Hepatocyte (in vitro differentiated cells): ENCODE results near the gene LINGO3. TPM values are rescaled to one million over a fixed set of nuclear protein-coding genes. Genes with fewer than 3 reads are reported as not detected.
"Not testable (repeated sequence)": the region's sequence is repeated elsewhere in the genome, so short reads cannot be mapped to it uniquely, and the experiment has no call there.

Source experiments
- DNase-seq: peaks from one replicate; pipeline ENCODE4 v3.0.0-alpha.2; 2016; ENCODE audit warnings: low spot score
- H2AFZ ChIP-seq: fragments of 200-600 bp; sonication (generic); 2 replicates; pipeline ENCODE4 v1.6.0; 2016; ENCODE audit warnings: antibody characterized with exemption, mild to moderate bottlenecking
- H3K27ac ChIP-seq: fragments of 200-600 bp; sonication (generic); 2 replicates; pipeline ENCODE4 v1.5.1; 2016; ENCODE audit warnings: mild to moderate bottlenecking
- H3K27me3 ChIP-seq: fragments of 200-600 bp; sonication (generic); 2 replicates; pipeline ENCODE4 v1.6.1; 2016
- H3K36me3 ChIP-seq: fragments of 200-600 bp; sonication (generic); replicated peaks from 2 replicates; pipeline ENCODE4 v1.5.1; 2016; ENCODE audit warnings: low read depth; ENCODE audit not compliant: insufficient read depth
- H3K4me1 ChIP-seq: fragments of 200-600 bp; sonication (generic); 2 replicates; pipeline ENCODE4 v1.5.1; 2016; ENCODE audit warnings: mild to moderate bottlenecking, moderate library complexity; ENCODE audit not compliant: insufficient read depth
- H3K4me2 ChIP-seq: fragments of 200-600 bp; sonication (generic); 2 replicates; pipeline ENCODE4 v1.6.0; 2016
- H3K4me3 ChIP-seq: fragments of 200-600 bp; sonication (generic); 2 replicates; pipeline ENCODE4 v1.5.1; 2016; ENCODE audit warnings: mild to moderate bottlenecking
- H3K79me2 ChIP-seq: fragments of 200-600 bp; sonication (generic); 2 replicates; pipeline ENCODE4 v1.6.0; 2017; ENCODE audit warnings: mild to moderate bottlenecking
- H3K9me2 ChIP-seq: fragments of 200-600 bp; sonication (generic); replicated peaks from 2 replicates; pipeline ENCODE4 v1.6.0; 2017; ENCODE audit warnings: mild to moderate bottlenecking; ENCODE audit not compliant: insufficient read depth
- H3K9me3 ChIP-seq: fragments of 200-600 bp; sonication (generic); 2 replicates; pipeline ENCODE4 v1.5.1; 2016; ENCODE audit warnings: low read depth, mild to moderate bottlenecking
- H4K20me1 ChIP-seq: fragments of 200-600 bp; sonication (generic); 2 replicates; pipeline ENCODE4 v1.6.0; 2016; ENCODE audit warnings: mild to moderate bottlenecking; ENCODE audit not compliant: insufficient read depth, poor library complexity, severe bottlenecking
- CTCF ChIP-seq: fragments of 200-600 bp; sonication (generic); IDR thresholded peaks from 2 replicates; pipeline ENCODE4 v1.5.1; 2016; ENCODE audit warnings: antibody characterized with exemption, mild to moderate bottlenecking; ENCODE audit not compliant: poor library complexity
- EZH2 ChIP-seq: fragments of 200-600 bp; sonication (generic); IDR thresholded peaks from 2 replicates; pipeline ENCODE4 v1.6.1; 2016; ENCODE audit warnings: antibody characterized with exemption, mild to moderate bottlenecking, borderline replicate concordance
- EZH2phosphoT487 ChIP-seq: fragments of 200-600 bp; sonication (generic); IDR thresholded peaks from one replicate; pipeline ENCODE4 v1.6.1; 2018; ENCODE audit warnings: antibody characterized with exemption, mild to moderate bottlenecking, low read depth, moderate library complexity; ENCODE audit not compliant: unreplicated experiment, severe bottlenecking
- WGBS: methylation state at CpG from one replicate; pipeline ENCODE4 v1.1.6; 2016; ENCODE audit warnings: low lambda C conversion rate; ENCODE audit errors: missing lambda C conversion rate; 5-methylcytosine and 5-hydroxymethylcytosine counted together
- polyA plus RNA-seq: library from polyadenylated mRNA; unstranded; fragments of >200 nt; fragmentation: Nextera tagmentation; extraction: Ambion mirVana; gene quantifications from 2 replicates; pipeline ENCODE4 v1.2.1, GENCODE V29; 2016
- total RNA-seq: library from RNA; depleted of rRNA; stranded (reverse); fragments of >200 nt; gene quantifications from 2 replicates; pipeline ENCODE4 v1.2.3, GENCODE V29; 2014

LINGO3 gene
- total and polyA plus RNA-seq, 2 experiments from 2014 or later, result not detected

GRCh38 chr19:2352121-2352520, 44.2 kb upstream of the LINGO3 start:
- TF ChIP-seq EZH2phosphoT487 (no peak), EZH2 (no peak), CTCF (no peak)
- DNase-seq, result no peak

GRCh38 chr19:2351591-2351990, 43.6 kb upstream of the LINGO3 start:
- WGBS, result 99% methylated on average over 18 of the region's 28 CpGs
- DNase-seq, result no peak

More at GRCh38 chr19:2352121-2352520, 44.2 kb upstream of the LINGO3 start:
- no peaks in the 10 kb centered on the region for H3K9me3 ChIP-seq
- WGBS, result 97% methylated on average over 23 of the region's 24 CpGs
- H3K4me1 ChIP-seq, result no peaks in the 10 kb centered on the region
- H3K27ac ChIP-seq, result no peak overlapping the region
- no peak overlapping the region for H2AFZ ChIP-seq
- H3K4me3 ChIP-seq, result no peak overlapping the region
- H4K20me1 ChIP-seq, result no peaks in the 10 kb centered on the region
- no peaks in the 10 kb centered on the region for H3K79me2 ChIP-seq
- H3K9me2 ChIP-seq, result no peaks in the 10 kb centered on the region
- H3K4me2 ChIP-seq, result no peak overlapping the region
- H3K36me3 ChIP-seq, result no peaks in the 10 kb centered on the region
- no peaks in the 10 kb centered on the region for H3K27me3 ChIP-seq

GRCh38 chr19:2350656-2351055, 42.7 kb upstream of the LINGO3 start:
- WGBS, result 96% methylated on average over 16 of the region's 16 CpGs
- Histone ChIP-seq H2AFZ (no peak overlapping the region), H3K9me2 (no peaks in the 10 kb centered on the region), H3K27me3 (no peaks in the 10 kb centered on the region), H3K27ac (no peak overlapping the region), H3K4me2 (no peak overlapping the region), H3K79me2 (no peaks in the 10 kb centered on the region), H3K4me1 (no peaks in the 10 kb centered on the region), H3K36me3 (no peaks in the 10 kb centered on the region), H3K9me3 (no peaks in the 10 kb centered on the region), H4K20me1 (no peaks in the 10 kb centered on the region), H3K4me3 (no peak overlapping the region)
- no peak for DNase-seq
- TF ChIP-seq EZH2 (no peak), EZH2phosphoT487 (no peak), CTCF (no peak)

More at GRCh38 chr19:2351591-2351990, 43.6 kb upstream of the LINGO3 start:
- Histone ChIP-seq H3K27ac (no peak overlapping the region), H2AFZ (no peak overlapping the region), H3K4me3 (no peak overlapping the region), H3K79me2 (no peaks in the 10 kb centered on the region), H3K4me2 (no peak overlapping the region), H3K9me3 (no peaks in the 10 kb centered on the region), H3K36me3 (no peaks in the 10 kb centered on the region), H3K9me2 (no peaks in the 10 kb centered on the region), H4K20me1 (no peaks in the 10 kb centered on the region), H3K4me1 (no peaks in the 10 kb centered on the region), H3K27me3 (no peaks in the 10 kb centered on the region)
- no peak for TF ChIP-seq CTCF
- no peak for TF ChIP-seq EZH2
- TF ChIP-seq EZH2phosphoT487, result no peak

GRCh38 chr19:2349818-2350217, 41.9 kb upstream of the LINGO3 start:
- not testable (repeated sequence) for H3K9me2 ChIP-seq, H3K4me3 ChIP-seq, H4K20me1 ChIP-seq, H3K4me1 ChIP-seq, H3K79me2 ChIP-seq, DNase-seq, H2AFZ ChIP-seq, H3K27me3 ChIP-seq, H3K9me3 ChIP-seq, H3K36me3 ChIP-seq, H3K4me2 ChIP-seq, H3K27ac ChIP-seq
- 97% methylated on average over 7 of the region's 24 CpGs for WGBS
